Adrenal gland (tissue), 5 donors: ENCODE data around the gene CCDC192.

Experiments
- POLR2A ChIP-seq, 2 donors: fragments of 450-650 bp; IDR thresholded peaks; one replicate each; pipeline ENCODE4 v1.6.1; 2017; ENCODE audit warnings: antibody characterized with exemption in 2 of 2, mild to moderate bottlenecking in 2 of 2, moderate library complexity in 1 of 2
- TF ChIP-seq, protein P1 (sequence below), 6 experiments: fragments of 450-650 bp in 4 of 6; fragments of 200-600 bp in 2 of 6; sonication (generic) in 1 of 6; IDR thresholded peaks; 1 replicate in 5 of 6; 2 replicates in 1 of 6; pipeline versions ENCODE4 v1.5.1 to v1.8.0; 2016 to 2021; ENCODE audit warnings: antibody characterized with exemption in 6 of 6, mild to moderate bottlenecking in 2 of 6, moderate library complexity in 1 of 6
- donor health status: DM: no; HTN: no; CAD: no.

DNA sequence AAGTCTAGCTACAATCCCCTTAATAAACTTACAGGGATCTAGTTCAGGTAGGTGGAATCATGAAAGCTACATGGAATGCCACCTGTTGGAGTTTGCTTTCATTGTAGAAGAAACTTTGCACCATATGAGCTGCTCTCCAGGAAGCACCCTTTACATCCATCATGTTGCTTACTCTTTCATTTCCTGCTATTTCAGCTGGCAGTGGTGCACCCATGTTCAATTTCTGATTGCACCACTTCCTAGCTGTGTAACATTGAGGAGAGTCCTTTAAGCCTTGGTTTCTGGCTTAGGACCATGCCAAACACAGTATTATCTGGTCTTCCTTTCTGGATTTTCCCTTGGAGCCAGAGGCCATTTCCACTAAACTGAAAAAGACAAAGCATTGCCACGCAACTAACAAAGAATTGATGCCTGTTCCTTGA lies 257.1 kb downstream of the CCDC192 start:
- TF ChIP-seq, protein P1, sequence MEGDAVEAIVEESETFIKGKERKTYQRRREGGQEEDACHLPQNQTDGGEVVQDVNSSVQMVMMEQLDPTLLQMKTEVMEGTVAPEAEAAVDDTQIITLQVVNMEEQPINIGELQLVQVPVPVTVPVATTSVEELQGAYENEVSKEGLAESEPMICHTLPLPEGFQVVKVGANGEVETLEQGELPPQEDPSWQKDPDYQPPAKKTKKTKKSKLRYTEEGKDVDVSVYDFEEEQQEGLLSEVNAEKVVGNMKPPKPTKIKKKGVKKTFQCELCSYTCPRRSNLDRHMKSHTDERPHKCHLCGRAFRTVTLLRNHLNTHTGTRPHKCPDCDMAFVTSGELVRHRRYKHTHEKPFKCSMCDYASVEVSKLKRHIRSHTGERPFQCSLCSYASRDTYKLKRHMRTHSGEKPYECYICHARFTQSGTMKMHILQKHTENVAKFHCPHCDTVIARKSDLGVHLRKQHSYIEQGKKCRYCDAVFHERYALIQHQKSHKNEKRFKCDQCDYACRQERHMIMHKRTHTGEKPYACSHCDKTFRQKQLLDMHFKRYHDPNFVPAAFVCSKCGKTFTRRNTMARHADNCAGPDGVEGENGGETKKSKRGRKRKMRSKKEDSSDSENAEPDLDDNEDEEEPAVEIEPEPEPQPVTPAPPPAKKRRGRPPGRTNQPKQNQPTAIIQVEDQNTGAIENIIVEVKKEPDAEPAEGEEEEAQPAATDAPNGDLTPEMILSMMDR (IDR thresholded peaks at IDR 0.05): no peak
- no peak for TF ChIP-seq POLR2A (IDR thresholded peaks at IDR 0.05)
